Measurements from ENCODE around the gene VPS52.
A peak's percentile ranks its signal among the peaks of the same experiment; 100 is the strongest.
"Not testable (repeated sequence)": the region's sequence is repeated elsewhere in the genome, so short reads cannot be mapped to it uniquely, and the experiment has no call there.

Gene VPS52

GRCh38 chr6:33271117-33271467 lies 584 bp downstream of the VPS52 start:
- DNase-seq (ENCODE audit: low read depth in 1 of 2, low spot score in 1 of 2), result no peak
- no peak for TF ChIP-seq POLR2AphosphoS5 (IDR thresholded peaks at IDR 0.05; ENCODE audit: low read depth)
- TF ChIP-seq, protein P1, sequence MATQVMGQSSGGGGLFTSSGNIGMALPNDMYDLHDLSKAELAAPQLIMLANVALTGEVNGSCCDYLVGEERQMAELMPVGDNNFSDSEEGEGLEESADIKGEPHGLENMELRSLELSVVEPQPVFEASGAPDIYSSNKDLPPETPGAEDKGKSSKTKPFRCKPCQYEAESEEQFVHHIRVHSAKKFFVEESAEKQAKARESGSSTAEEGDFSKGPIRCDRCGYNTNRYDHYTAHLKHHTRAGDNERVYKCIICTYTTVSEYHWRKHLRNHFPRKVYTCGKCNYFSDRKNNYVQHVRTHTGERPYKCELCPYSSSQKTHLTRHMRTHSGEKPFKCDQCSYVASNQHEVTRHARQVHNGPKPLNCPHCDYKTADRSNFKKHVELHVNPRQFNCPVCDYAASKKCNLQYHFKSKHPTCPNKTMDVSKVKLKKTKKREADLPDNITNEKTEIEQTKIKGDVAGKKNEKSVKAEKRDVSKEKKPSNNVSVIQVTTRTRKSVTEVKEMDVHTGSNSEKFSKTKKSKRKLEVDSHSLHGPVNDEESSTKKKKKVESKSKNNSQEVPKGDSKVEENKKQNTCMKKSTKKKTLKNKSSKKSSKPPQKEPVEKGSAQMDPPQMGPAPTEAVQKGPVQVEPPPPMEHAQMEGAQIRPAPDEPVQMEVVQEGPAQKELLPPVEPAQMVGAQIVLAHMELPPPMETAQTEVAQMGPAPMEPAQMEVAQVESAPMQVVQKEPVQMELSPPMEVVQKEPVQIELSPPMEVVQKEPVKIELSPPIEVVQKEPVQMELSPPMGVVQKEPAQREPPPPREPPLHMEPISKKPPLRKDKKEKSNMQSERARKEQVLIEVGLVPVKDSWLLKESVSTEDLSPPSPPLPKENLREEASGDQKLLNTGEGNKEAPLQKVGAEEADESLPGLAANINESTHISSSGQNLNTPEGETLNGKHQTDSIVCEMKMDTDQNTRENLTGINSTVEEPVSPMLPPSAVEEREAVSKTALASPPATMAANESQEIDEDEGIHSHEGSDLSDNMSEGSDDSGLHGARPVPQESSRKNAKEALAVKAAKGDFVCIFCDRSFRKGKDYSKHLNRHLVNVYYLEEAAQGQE (IDR thresholded peaks at IDR 0.05; ENCODE audit: insufficient replicate concordance, low read depth), result no peak
- TF ChIP-seq CTCF (IDR thresholded peaks at IDR 0.05; ENCODE audit: insufficient read depth, low read length), result no peak
- no peak for TF ChIP-seq GABPA (IDR thresholded peaks at IDR 0.05; ENCODE audit: low read depth)
- TF ChIP-seq SPI1 (IDR thresholded peaks at IDR 0.05; ENCODE audit: borderline replicate concordance, low read depth), result no peak
- no peaks in the 10 kb centered on the region for H3K27me3 ChIP-seq (ENCODE audit: insufficient read depth, poor library complexity, severe bottlenecking)
- peak overlapping the region; percentile 97 for H3K27ac ChIP-seq (replicated peaks)
- peak overlapping the region; percentile 73 for H3K4me3 ChIP-seq (replicated peaks; ENCODE audit: insufficient read depth, low read length)

DNA sequence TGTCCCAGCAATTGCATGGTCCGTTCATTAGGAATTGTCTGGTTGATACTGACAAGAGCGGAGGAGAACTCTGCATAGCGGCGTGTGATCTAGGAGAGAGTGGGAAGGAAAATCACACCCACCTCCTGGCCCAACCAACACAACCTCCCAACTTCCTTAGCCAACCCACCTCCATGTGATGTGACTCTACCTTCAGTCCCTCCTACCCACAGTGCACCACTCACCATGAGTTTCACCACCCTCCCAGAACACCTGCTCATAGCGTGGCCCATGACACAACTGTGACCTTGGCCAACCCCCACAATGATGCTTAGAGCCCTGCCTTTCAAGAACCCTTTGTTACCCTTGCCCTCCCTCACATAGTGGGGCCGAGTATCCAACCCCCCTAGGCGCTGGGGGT lies 7.7 kb downstream of the VPS52 start:
- no peak overlapping the region for H3K27ac ChIP-seq (replicated peaks)
- no peaks in the 10 kb centered on the region for H3K27me3 ChIP-seq (ENCODE audit: insufficient read depth, poor library complexity, severe bottlenecking)
- no peak overlapping the region for H3K4me3 ChIP-seq (replicated peaks; ENCODE audit: insufficient read depth, low read length)
- TF ChIP-seq GABPA (IDR thresholded peaks at IDR 0.05; ENCODE audit: low read depth), result no peak
- no peak for TF ChIP-seq POLR2AphosphoS5 (IDR thresholded peaks at IDR 0.05; ENCODE audit: low read depth)
- TF ChIP-seq SPI1 (IDR thresholded peaks at IDR 0.05; ENCODE audit: borderline replicate concordance, low read depth), result no peak
- TF ChIP-seq, protein P1 (IDR thresholded peaks at IDR 0.05; ENCODE audit: insufficient replicate concordance, low read depth), result no peak
- TF ChIP-seq CTCF (IDR thresholded peaks at IDR 0.05; ENCODE audit: insufficient read depth, low read length), result no peak
- DNase-seq (ENCODE audit: low read depth in 1 of 2, low spot score in 1 of 2), result no peak

DNA sequence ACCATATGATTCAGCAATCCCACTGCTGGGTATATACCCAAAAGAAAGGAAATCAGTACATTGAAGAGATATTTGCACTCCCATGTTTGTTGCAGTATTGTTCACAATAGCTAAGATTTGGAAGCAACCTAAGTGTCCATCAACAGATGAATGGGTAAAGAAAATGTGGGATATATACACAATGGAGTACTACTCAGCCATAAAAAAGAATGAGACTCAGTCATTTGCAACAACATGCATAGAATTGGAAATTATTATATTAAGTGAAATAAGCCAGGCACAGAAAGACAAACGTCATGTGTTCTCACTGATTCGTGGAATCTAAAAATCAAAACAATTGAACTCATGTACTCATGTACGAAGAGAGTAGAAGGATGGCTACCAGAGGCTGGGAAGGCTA lies 9.2 kb downstream of the VPS52 start:
- H3K27me3 ChIP-seq (ENCODE audit: insufficient read depth, poor library complexity, severe bottlenecking); H3K4me3 ChIP-seq (replicated peaks; ENCODE audit: insufficient read depth, low read length); H3K27ac ChIP-seq (replicated peaks); DNase-seq (ENCODE audit: low read depth in 1 of 2, low spot score in 1 of 2): not testable (repeated sequence)

- no peak for DNase-seq (ENCODE audit: low read depth in 1 of 2, low spot score in 1 of 2)
- Histone ChIP-seq H3K27ac (replicated peaks) (no peak overlapping the region), H3K4me3 (replicated peaks; ENCODE audit: insufficient read depth, low read length) (no peak overlapping the region), H3K27me3 (ENCODE audit: insufficient read depth, poor library complexity, severe bottlenecking) (no peaks in the 10 kb centered on the region)
- TF ChIP-seq, protein P1 (IDR thresholded peaks at IDR 0.05; ENCODE audit: insufficient replicate concordance, low read depth), result no peak
- TF ChIP-seq POLR2AphosphoS5 (IDR thresholded peaks at IDR 0.05; ENCODE audit: low read depth), result no peak
- TF ChIP-seq SPI1 (IDR thresholded peaks at IDR 0.05; ENCODE audit: borderline replicate concordance, low read depth), result no peak
- TF ChIP-seq GABPA (IDR thresholded peaks at IDR 0.05; ENCODE audit: low read depth), result no peak
- TF ChIP-seq CTCF (IDR thresholded peaks at IDR 0.05; ENCODE audit: insufficient read depth, low read length), result no peak
These were observed 12.6 kb downstream of the VPS52 start for GRCh38 chr6:33259032-33259431.

Measured in HL-60 (cell line).